Neuronal stem cell (in vitro differentiated cells): Measurements from ENCODE around the gene CYP2W1.

Experiments
- DNase-seq: peaks from one replicate; pipeline ENCODE4 v3.0.0-alpha.2; 2013; ENCODE audit warnings: low spot score
- H2AFZ ChIP-seq: one replicate; pipeline ENCODE4 v1.6.1; 2013; ENCODE audit warnings: mild to moderate bottlenecking, low read length, inconsistent platforms
- H2AK5ac ChIP-seq: 2 replicates; pipeline ENCODE4 v1.6.1; 2013; ENCODE audit warnings: low read depth, mild to moderate bottlenecking, inconsistent platforms, low read length, moderate library complexity, mixed read lengths
- H2BK120ac ChIP-seq: 2 replicates; pipeline ENCODE4 v1.6.1; 2013; ENCODE audit warnings: low read depth, mild to moderate bottlenecking, inconsistent platforms, low read length, moderate library complexity, mixed read lengths
- H2BK12ac ChIP-seq: one replicate; pipeline ENCODE4 v1.6.1; 2013; ENCODE audit warnings: low read length, inconsistent platforms
- H2BK15ac ChIP-seq: 2 replicates; pipeline ENCODE4 v1.6.1; 2013; ENCODE audit warnings: mild to moderate bottlenecking, low read length, inconsistent platforms, mixed read lengths
- H2BK5ac ChIP-seq: one replicate; pipeline ENCODE4 v1.6.1; 2013; ENCODE audit warnings: inconsistent platforms, mild to moderate bottlenecking, low read length, moderate library complexity
- H3K14ac ChIP-seq: one replicate; pipeline ENCODE4 v1.6.1; 2013; ENCODE audit warnings: low read length, inconsistent platforms
- H3K18ac ChIP-seq: 2 replicates; pipeline ENCODE4 v1.6.1; 2013; ENCODE audit warnings: low read length, inconsistent platforms
- H3K23ac ChIP-seq: 2 replicates; pipeline ENCODE4 v1.6.1; 2013; ENCODE audit warnings: low read depth, mild to moderate bottlenecking, mixed read lengths, low read length, inconsistent platforms; ENCODE audit not compliant: poor library complexity
- H3K27ac ChIP-seq: replicated peaks from 3 replicates; pipeline ENCODE4 v1.5.1; 2013; ENCODE audit warnings: low read length, inconsistent platforms
- H3K27me3 ChIP-seq, 3 experiments: 2 replicates each; pipeline ENCODE4 v1.6.1; 2013; ENCODE audit warnings: low read length in 3 of 3, mild to moderate bottlenecking in 2 of 3, inconsistent platforms in 1 of 3, low read depth in 1 of 3, mixed read lengths in 1 of 3, moderate library complexity in 1 of 3; ENCODE audit not compliant: control insufficient read depth in 3 of 3, insufficient read depth in 3 of 3
- H3K36me3 ChIP-seq, 2 donors: replicated peaks in 1 of 2; 2 replicates each; pipeline ENCODE4 v1.6.1; 2013; ENCODE audit warnings: low read length in 2 of 2; ENCODE audit not compliant: control insufficient read depth in 2 of 2, insufficient read depth in 2 of 2
- H3K4ac ChIP-seq: 2 replicates; pipeline ENCODE4 v1.6.1; 2013; ENCODE audit warnings: inconsistent platforms, mild to moderate bottlenecking, low read length, moderate library complexity
- H3K4me1 ChIP-seq, 2 donors: 1 replicate in 1 of 2; 2 replicates in 1 of 2; pipeline ENCODE4 v1.6.1; 2013; ENCODE audit warnings: low read length in 2 of 2, low read depth in 1 of 2; ENCODE audit not compliant: control insufficient read depth in 2 of 2, insufficient read depth in 1 of 2
- H3K4me2 ChIP-seq: one replicate; pipeline ENCODE4 v1.6.1; 2013; ENCODE audit warnings: mild to moderate bottlenecking, low read length, inconsistent platforms; ENCODE audit not compliant: insufficient read depth, poor library complexity, severe bottlenecking
- H3K4me3 ChIP-seq, 2 donors: 2 replicates each; pipeline ENCODE4 v1.5.1; 2013; ENCODE audit warnings: low read length in 2 of 2, mild to moderate bottlenecking in 2 of 2, inconsistent platforms in 1 of 2, moderate library complexity in 1 of 2
- H3K79me1 ChIP-seq: one replicate; pipeline ENCODE4 v1.6.1; 2013; ENCODE audit warnings: low read depth, mild to moderate bottlenecking, inconsistent platforms, low read length, moderate library complexity
- H3K9ac ChIP-seq: one replicate; pipeline ENCODE4 v1.6.1; 2013; ENCODE audit warnings: mild to moderate bottlenecking, low read depth, low read length, inconsistent platforms; ENCODE audit not compliant: poor library complexity
- H3K9me3 ChIP-seq, 2 donors: replicated peaks in 1 of 2; 2 replicates each; pipeline versions ENCODE3 to v1.6.1; 2013; ENCODE audit warnings: low read length in 2 of 2, mild to moderate bottlenecking in 2 of 2, inconsistent platforms in 1 of 2, low read depth in 1 of 2, mixed read lengths in 1 of 2, moderate library complexity in 1 of 2; ENCODE audit not compliant: control insufficient read depth in 2 of 2, insufficient read depth in 1 of 2
- H4K8ac ChIP-seq: one replicate; pipeline ENCODE4 v1.6.1; 2013; ENCODE audit warnings: low read depth, mild to moderate bottlenecking, inconsistent platforms, low read length, moderate library complexity
- H4K91ac ChIP-seq: one replicate; pipeline ENCODE4 v1.6.1; 2013; ENCODE audit warnings: low read length, low read depth, mild to moderate bottlenecking, inconsistent platforms; ENCODE audit not compliant: poor library complexity
- WGBS, 2 donors: extraction: QIAGEN DNeasy Blood & Tissue Kit; methylation state at CpG; one replicate each; pipeline ENCODE4 v1.1.7; 2013; ENCODE audit warnings: missing lambda C conversion rate in 2 of 2, mixed read lengths in 1 of 2; ENCODE audit not compliant: insufficient read length in 2 of 2, insufficient replicate concordance in 1 of 2; ENCODE audit errors: extremely low coverage in 2 of 2; 5-methylcytosine and 5-hydroxymethylcytosine counted together

Gene CYP2W1

GRCh38 chr7:1011297-1012003 lies 28.5 kb downstream of the CYP2W1 start:
- peaks cover 21 to 43% of the 10 kb centered on the region in 2 donors for H3K36me3 ChIP-seq
- peaks cover 42% of the 10 kb centered on the region for H3K79me1 ChIP-seq
- H3K9me3 ChIP-seq: peaks cover 0 to 4% of the 10 kb centered on the region in 2 donors
- H3K18ac ChIP-seq: no peak overlapping the region
- no peak overlapping the region for H2BK120ac ChIP-seq
- H4K8ac ChIP-seq: no peak overlapping the region
- peak overlapping the region; percentile 71 for H3K14ac ChIP-seq
- 100% methylated on average over 2 of the region's 13 CpGs; no CpG with 5 or more reads in 1 of the 2 donors for WGBS, 2 donors
- H3K9ac ChIP-seq: no peak overlapping the region
- no peaks in the 10 kb centered on the region for H3K27me3 ChIP-seq
- no peak overlapping the region for H3K23ac ChIP-seq
- no peak for DNase-seq
- no peak overlapping the region for H2AK5ac ChIP-seq
- H2BK5ac ChIP-seq: peak overlapping the region; percentile 53
- no peak overlapping the region for H3K4me3 ChIP-seq
- H3K4ac ChIP-seq: no peak overlapping the region
- H2BK15ac ChIP-seq: no peak overlapping the region
- no peak overlapping the region for H4K91ac ChIP-seq
- H3K4me1 ChIP-seq: peaks cover 4 to 10% of the 10 kb centered on the region in 2 donors
- no peak overlapping the region for H3K4me2 ChIP-seq
- no peak overlapping the region for H3K27ac ChIP-seq
- no peak overlapping the region for H2AFZ ChIP-seq
- H2BK12ac ChIP-seq: no peak overlapping the region

- Histone ChIP-seq H3K4me2 (no peak overlapping the region), H2BK15ac (no peak overlapping the region), H3K23ac (no peak overlapping the region), H4K8ac (peak overlapping the region; percentile 17), H2BK5ac (peak overlapping the region; percentile 53), H2BK12ac (peak overlapping the region; percentile 22), H3K14ac (no peak overlapping the region), H3K27ac (no peak overlapping the region), H3K4me1 (peaks cover 4 to 10% of the 10 kb centered on the region in 2 donors), H2AK5ac (no peak overlapping the region), H3K4ac (no peak overlapping the region), H3K9ac (peak overlapping the region; percentile 21), H3K4me3 (no peak overlapping the region), H3K79me1 (peaks cover 48% of the 10 kb centered on the region), H3K9me3 (peaks cover 0 to 4% of the 10 kb centered on the region in 2 donors), H2AFZ (no peak overlapping the region), H2BK120ac (no peak overlapping the region), H3K36me3 (peaks cover 21 to 36% of the 10 kb centered on the region in 2 donors), H4K91ac (no peak overlapping the region), H3K27me3 (no peaks in the 10 kb centered on the region), H3K18ac (no peak overlapping the region)
- no peak for DNase-seq
- WGBS, 2 donors: no CpG with 5 or more reads among the region's 32 CpGs
These were observed 29.2 kb downstream of the CYP2W1 start for GRCh38 chr7:1012004-1012715.

- no peak overlapping the region for H2AFZ ChIP-seq
- peak overlapping the region; percentile 43 for H4K8ac ChIP-seq
- H2BK15ac ChIP-seq: no peak overlapping the region
- H3K36me3 ChIP-seq: peaks cover 19 to 34% of the 10 kb centered on the region in 2 donors
- H2BK120ac ChIP-seq: no peak overlapping the region
- peak overlapping the region in 1 of 2 donors; percentile 40 for H3K4me3 ChIP-seq
- H3K79me1 ChIP-seq: peaks cover 50% of the 10 kb centered on the region
- no peak for DNase-seq
- H3K9ac ChIP-seq: peak overlapping the region; percentile 21
- no peaks in the 10 kb centered on the region for H3K27me3 ChIP-seq
- no peak overlapping the region for H4K91ac ChIP-seq
- WGBS, 2 donors: no CpG with 5 or more reads among the region's 30 CpGs
- H3K4me1 ChIP-seq: peaks cover 4 to 10% of the 10 kb centered on the region in 2 donors
- H3K27ac ChIP-seq: no peak overlapping the region
- peak overlapping the region; percentile 91 for H3K23ac ChIP-seq
- no peak overlapping the region for H3K14ac ChIP-seq
- no peak overlapping the region for H3K18ac ChIP-seq
- no peak overlapping the region for H3K4ac ChIP-seq
- H3K9me3 ChIP-seq: peaks cover 0 to 4% of the 10 kb centered on the region in 2 donors
- no peak overlapping the region for H2BK12ac ChIP-seq
- H3K4me2 ChIP-seq: no peak overlapping the region
- H2AK5ac ChIP-seq: no peak overlapping the region
- H2BK5ac ChIP-seq: no peak overlapping the region
These were observed 29.7 kb downstream of the CYP2W1 start for GRCh38 chr7:1012716-1013095.

GRCh38 chr7:1013581-1013980 lies 30.6 kb downstream of the CYP2W1 start:
- no peak for DNase-seq
- peaks cover 4 to 10% of the 10 kb centered on the region in 2 donors for H3K4me1 ChIP-seq
- no peak overlapping the region for H3K4ac ChIP-seq
- H2AFZ ChIP-seq: no peak overlapping the region
- peaks cover 18 to 34% of the 10 kb centered on the region in 2 donors for H3K36me3 ChIP-seq
- no CpG with 5 or more reads among the region's 11 CpGs for WGBS, 2 donors
- no peak overlapping the region for H4K91ac ChIP-seq
- H3K18ac ChIP-seq: no peak overlapping the region
- no peak overlapping the region for H3K9ac ChIP-seq
- H3K27ac ChIP-seq: no peak overlapping the region
- peaks cover 0 to 4% of the 10 kb centered on the region in 2 donors for H3K9me3 ChIP-seq
- no peak overlapping the region for H3K4me2 ChIP-seq
- peaks cover 48% of the 10 kb centered on the region for H3K79me1 ChIP-seq
- no peak overlapping the region for H3K4me3 ChIP-seq
- H3K23ac ChIP-seq: no peak overlapping the region
- H3K27me3 ChIP-seq: no peaks in the 10 kb centered on the region
- no peak overlapping the region for H2BK12ac ChIP-seq
- no peak overlapping the region for H3K14ac ChIP-seq
- H2BK5ac ChIP-seq: no peak overlapping the region
- no peak overlapping the region for H2BK120ac ChIP-seq
- H4K8ac ChIP-seq: no peak overlapping the region
- H2AK5ac ChIP-seq: no peak overlapping the region
- no peak overlapping the region for H2BK15ac ChIP-seq
